RPMI8226 (cell line): ENCODE data around the gene KCNIP3.

ENCODE experiments used
- DNase-seq: peaks from one replicate; pipeline ENCODE4 v3.0.0-alpha.2; 2015

Gene KCNIP3

GRCh38 chr2:95296880-95297487 lies at the start of gene KCNIP3:
Gene KCNIP3 (plus strand): TSS chr2:95297347. CDS start chr2:95297439, 92 bp downstream.
- no peak for DNase-seq

GRCh38 chr2:95258271-95258670 lies 38.9 kb upstream of the KCNIP3 start:
- DNase-seq: no peak

GRCh38 chr2:95260028-95261023 lies 36.8 kb upstream of the KCNIP3 start:
- no peak for DNase-seq

- DNase-seq: no peak
Observed at GRCh38 chr2:95261602-95262001, 35.5 kb upstream of the KCNIP3 start.

GRCh38 chr2:95262896-95263542 lies 34.1 kb upstream of the KCNIP3 start:
- no peak for DNase-seq

GRCh38 chr2:95264624-95265023 lies 32.5 kb upstream of the KCNIP3 start:
- no peak for DNase-seq

GRCh38 chr2:95265182-95265581 lies 32.0 kb upstream of the KCNIP3 start:
- DNase-seq: no peak

GRCh38 chr2:95266781-95267430 lies 30.2 kb upstream of the KCNIP3 start:
- DNase-seq: no peak

- peak; percentile 1 for DNase-seq
Observed at GRCh38 chr2:95267458-95268210, 29.5 kb upstream of the KCNIP3 start.

GRCh38 chr2:95268211-95269035 lies 28.7 kb upstream of the KCNIP3 start:
- DNase-seq: peak; percentile 1

- peak; percentile 1 for DNase-seq
Observed at GRCh38 chr2:95269036-95269680, 28.0 kb upstream of the KCNIP3 start.

GRCh38 chr2:95269745-95270144 lies 27.4 kb upstream of the KCNIP3 start:
- DNase-seq: peak; percentile 0

GRCh38 chr2:95270541-95271081 lies 26.5 kb upstream of the KCNIP3 start:
- no peak for DNase-seq

GRCh38 chr2:95271381-95271971 lies 25.7 kb upstream of the KCNIP3 start:
- no peak for DNase-seq

GRCh38 chr2:95272299-95272751 lies 24.8 kb upstream of the KCNIP3 start:
- no peak for DNase-seq

GRCh38 chr2:95272781-95273180 lies 24.4 kb upstream of the KCNIP3 start:
- DNase-seq: no peak

- no peak for DNase-seq
Observed at GRCh38 chr2:95273566-95274290, 23.4 kb upstream of the KCNIP3 start.

GRCh38 chr2:95274291-95275150 lies 22.6 kb upstream of the KCNIP3 start, which contains the start of gene PROM2:
Gene PROM2 (plus strand): TSS chr2:95274449. CDS start chr2:95274586, 137 bp downstream.
- DNase-seq: no peak
